GM19324 (cell line): Measurements from ENCODE around the gene SDR9C7.
"Not testable (repeated sequence)": the region's sequence is repeated elsewhere in the genome, so short reads cannot be mapped to it uniquely, and the experiment has no call there.

Source experiments
- ATAC-seq: cut with Tn5 transposase; IDR thresholded peaks from one replicate; pipeline ENCODE4 v1.9.1; 2021; ENCODE audit warnings: mild to moderate bottlenecking, moderate library complexity; ENCODE audit not compliant: unreplicated experiment, low FRiP score

The SDR9C7 gene

DNA sequence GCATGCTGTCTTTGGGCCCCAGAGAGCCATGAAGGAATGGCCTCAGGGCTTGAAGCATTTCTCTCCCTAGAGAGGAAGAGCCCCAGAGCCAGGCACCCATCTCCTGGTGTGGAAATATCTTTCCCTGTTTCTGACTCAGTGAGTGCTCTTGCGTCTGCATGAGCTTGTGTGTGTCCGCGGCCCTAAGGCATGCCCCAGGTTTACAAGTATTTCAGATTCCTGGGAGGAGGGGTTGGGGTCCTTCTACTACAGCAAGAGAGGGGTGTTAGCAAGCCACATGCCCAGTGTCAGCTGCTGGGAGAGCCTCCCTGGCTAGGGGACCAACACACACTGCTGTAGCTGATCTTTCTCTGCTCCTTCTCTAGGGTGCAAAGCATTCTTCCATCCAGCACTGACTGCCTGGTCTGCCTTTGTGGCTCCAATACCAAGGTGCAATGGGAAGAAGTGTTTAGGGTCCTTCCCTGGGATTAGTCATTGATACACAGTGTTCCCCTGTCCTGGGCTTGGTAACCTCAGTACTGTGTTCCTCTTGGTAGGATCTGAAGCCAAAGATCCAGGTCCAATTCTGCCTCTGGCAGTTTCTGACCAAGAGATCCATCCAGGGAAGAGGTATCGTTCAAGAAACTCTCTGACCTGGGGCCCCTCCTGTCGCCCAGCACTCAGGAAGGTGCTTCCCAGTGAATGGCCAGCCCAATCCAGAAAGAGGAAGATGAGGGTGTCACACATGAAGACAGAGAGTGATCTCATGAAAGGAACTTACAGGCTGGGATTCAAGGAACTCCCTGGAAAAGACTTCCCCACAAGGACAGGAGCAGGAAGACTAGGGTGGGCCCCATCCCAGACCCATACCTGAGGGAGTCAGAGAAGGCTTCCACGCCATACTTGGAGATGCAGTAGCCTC lies 20.1 kb upstream of the SDR9C7 start:
- no peak for ATAC-seq

- ATAC-seq, result no peak
Observed at GRCh38 chr12:56953314-56953713, 19.1 kb upstream of the SDR9C7 start.

- ATAC-seq, result no peak
Observed at GRCh38 chr12:56951582-56952339, 17.6 kb upstream of the SDR9C7 start.

GRCh38 chr12:56948881-56949280 lies 14.7 kb upstream of the SDR9C7 start:
- no peak for ATAC-seq

DNA sequence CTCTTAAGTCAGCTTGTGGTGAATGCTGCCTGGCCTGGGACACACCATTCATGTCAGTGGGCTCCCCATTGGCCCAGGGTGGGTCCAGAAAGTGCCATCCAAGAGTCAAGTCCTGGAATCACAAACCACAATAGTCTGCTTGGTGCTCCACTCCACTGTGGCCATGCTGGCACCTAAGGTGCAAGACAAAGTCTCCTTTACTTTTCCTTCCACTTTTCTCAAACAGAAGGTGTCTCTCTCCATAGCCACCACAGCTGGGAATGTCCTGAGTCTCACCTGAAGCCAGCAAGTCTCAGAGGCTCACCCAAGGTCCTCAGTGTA lies 14.2 kb upstream of the SDR9C7 start:
- ATAC-seq, result no peak

DNA sequence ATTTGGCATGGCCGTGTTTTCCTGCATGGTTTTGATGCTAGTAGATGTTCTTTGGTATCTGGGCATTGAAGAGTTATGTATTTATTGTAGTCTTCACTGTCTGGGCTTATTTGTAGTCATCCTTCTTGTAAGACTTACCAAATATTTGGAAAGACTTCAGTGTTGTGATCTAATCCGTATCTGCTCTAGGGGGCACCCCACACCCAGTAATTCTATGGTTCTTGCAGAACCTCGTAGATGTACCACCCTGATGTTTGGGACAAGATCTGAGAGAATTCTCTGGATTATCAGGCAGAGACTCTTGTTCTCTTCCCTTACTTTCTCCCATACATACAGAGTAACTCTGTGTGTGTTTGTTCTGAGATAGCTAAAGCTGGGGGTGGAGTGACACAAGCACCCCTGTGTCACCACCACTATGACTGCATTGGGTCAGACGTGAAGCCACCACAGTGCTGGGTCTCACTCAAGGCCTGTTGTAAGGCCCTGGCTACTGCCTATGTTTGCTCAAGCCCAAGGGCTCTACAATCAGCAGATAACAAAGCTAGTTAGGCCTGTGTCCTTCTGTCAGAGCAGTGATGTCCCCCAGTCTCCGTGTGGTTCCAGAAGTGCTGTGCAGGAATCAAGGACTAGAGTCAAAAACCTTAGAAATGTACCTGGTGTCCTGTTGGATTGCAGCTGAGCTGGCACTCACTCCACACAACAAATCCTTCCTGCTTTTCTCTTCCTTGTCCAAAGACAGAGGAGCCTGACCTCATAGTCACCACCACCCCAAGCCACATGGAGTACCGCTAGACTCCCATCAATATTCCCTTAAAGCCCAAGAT lies 13.6 kb upstream of the SDR9C7 start:
- no peak for ATAC-seq

DNA sequence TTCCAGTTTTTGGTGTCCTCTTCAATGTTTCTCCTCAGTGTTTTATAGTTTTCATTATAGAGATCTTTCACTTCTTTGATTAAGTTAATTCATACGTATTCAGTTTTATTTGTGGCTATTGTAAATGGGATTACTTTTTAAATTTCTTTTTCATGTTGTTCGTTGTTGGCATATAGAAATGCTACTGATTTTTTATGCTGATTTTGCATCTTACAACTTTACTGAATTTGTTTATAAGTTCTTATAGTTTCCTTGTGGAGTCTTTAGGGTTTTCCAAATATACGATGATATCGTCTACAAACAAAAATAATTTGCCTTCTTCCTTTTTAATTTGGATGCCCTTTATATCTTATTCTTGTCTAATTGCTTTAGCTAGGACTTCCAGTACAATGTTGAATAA lies 9.7 kb upstream of the SDR9C7 start:
- ATAC-seq, result no peak

DNA sequence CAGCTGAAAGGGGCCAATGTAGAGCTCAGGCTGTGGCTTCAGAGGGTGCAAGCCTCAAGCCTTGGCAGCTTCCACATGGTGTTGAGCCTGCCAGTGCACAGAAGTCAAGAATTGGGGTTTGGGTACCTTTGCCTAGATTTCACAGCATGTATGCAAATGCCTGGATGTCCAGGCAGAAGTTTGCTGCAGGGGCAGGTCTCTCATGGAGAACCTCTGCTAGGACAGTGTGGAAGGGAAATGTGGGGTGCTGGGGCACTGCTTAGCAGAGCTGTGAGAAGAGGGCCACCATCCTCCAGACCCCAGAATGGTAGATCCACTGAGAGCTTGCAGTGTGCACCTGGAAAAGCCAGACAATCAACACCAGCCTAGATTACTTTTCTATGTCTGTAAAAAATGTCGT lies 9.2 kb upstream of the SDR9C7 start:
- ATAC-seq, result not testable (repeated sequence)

- no peak for ATAC-seq
Observed at GRCh38 chr12:56941299-56942017, 7.2 kb upstream of the SDR9C7 start.

DNA sequence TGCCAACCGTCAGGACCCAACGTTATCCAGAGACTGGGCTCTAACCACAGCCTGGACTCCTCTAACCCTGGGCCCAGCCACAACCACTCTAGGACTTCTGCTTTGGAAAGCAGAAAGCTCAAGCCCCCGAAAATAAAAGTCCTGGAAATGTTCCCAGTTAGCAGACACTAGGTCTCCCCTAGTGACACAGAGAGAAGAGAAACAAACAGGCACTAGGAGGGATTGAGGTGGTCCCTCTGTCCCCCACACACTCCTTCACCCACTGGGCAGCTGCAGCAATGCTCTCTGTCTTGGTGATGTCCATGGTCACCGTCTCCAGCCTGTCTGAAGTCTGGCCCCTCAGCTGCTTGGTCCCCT lies 6.7 kb upstream of the SDR9C7 start:
- not testable (repeated sequence) for ATAC-seq

- ATAC-seq, result no peak
Observed at GRCh38 chr12:56935752-56936151, 1.5 kb upstream of the SDR9C7 start.

DNA sequence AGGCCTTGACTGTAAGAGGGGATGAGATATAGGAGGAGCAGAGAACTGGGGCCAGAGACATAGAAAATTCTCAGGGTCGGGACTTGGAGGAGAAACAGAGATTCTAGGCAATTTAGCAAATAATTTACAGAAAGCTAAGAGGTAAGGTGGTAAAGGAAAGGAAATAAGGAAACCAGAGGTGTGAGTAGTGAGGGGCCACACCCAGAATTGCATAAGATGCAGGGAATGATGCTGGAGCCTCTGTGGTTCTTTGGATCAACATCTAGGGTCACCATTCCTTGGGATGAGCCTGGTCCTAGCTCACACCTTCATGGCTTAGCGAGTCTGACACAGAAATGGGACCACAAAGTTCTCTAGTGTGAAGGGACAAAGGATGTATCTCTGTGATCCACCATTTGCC lies 949 bp upstream of the SDR9C7 start:
- no peak for ATAC-seq

DNA sequence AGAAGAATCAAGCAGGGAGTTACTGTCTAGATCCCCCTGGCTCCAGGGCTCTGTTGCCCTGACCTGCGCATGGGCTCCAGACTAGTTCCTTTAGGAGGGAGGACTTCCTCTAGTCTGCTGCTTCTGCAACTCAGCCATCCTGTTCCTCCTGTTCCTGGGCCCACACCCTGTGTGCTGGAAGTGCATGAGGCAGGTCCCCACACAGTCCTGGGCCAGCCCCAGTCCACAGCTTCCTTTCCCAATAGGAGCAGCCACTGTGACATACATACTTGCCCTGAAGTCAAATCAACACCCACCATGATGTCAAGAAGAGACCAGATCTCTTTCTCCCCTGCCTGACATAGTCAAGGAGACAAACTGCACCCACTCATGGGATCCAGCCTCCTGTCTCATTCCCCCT lies 1.3 kb downstream of the SDR9C7 start:
- ATAC-seq, result no peak

DNA sequence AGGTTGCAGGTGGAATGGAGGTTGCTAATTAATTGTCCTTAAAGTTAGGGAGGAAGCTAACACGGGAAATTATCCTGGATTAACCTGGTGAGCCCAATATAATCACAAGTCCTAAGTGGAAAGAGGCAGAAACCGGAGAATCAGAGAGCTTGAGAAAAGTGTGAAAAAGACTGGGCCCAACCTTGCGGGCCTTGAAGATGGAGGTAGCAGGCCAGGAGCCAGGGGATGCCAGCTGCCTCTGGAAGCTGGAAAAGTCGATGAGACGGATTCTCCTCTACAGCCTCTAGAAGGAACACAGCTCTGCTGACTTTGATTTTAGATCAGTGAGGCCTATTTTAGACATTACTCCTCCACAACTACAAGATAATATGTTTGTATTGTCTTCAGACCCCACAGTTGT lies 2.1 kb downstream of the SDR9C7 start:
- no peak for ATAC-seq

DNA sequence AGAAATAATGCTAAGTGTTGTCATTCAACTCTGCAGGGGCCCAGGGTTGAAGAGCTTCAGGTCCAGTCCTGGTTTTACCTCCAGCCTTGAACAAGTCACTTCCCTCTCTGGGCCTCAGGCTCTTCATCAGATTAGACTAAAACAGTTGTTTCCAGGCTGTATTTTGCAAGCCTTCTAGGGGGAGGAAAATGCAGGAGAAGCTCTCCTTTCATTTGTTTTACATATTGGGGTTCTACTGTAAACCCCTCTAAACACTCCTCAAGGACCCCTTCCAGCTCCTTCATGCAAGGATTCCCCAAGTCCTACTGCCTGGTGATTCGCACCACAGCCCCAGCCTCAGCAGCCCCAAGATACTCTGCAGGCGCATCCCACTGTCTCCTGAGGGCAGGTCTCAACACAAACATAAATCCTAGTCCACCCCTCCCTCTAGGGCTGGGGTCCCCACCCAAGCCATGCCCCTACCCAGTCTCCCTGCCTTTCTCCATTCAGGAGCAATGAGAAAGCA lies 2.7 kb downstream of the SDR9C7 start:
- ATAC-seq, result no peak

GRCh38 chr12:56930241-56930640 lies 4.0 kb downstream of the SDR9C7 start:
- no peak for ATAC-seq

DNA sequence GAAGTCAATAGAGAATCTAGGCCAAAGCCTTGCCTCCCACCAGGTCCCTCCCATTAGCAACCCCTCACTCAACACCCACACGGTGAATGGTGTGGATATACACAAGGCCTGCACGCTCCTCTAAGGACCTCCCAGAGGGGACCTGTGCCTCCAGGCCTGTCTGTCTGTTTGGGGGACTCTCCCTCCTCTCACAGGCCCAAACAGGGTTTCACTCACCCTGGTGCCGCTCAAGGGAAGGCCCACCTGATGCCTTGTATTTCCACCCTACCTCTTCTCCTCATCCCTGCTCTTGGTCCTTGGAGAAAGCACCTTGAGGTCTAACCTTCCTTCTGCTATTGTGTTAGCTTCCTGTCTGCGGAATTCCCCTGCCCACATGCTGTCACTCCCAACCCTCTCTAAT lies 4.4 kb downstream of the SDR9C7 start:
- ATAC-seq, result no peak

DNA sequence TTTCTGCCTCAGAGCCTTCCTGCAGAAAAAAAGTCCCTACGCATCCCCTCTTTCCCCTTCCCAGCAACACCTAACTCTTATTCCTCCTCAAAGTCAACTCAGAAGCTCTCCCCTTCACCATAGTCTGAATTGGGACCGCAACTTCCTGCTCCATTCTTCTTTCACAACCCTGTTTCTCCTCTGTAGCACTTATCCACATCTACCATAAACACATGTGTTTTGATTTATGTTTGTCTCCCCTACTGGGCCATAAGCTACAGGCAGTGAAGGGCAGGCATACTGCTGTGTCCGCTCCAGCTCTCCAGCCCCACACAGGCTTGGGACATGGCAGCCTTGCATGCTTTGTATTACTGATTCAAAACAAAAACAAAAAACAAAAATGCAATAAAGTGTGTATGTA lies 5.9 kb downstream of the SDR9C7 start:
- no peak for ATAC-seq

- ATAC-seq, result no peak
Observed at GRCh38 chr12:56927281-56927680, 6.9 kb downstream of the SDR9C7 start.

DNA sequence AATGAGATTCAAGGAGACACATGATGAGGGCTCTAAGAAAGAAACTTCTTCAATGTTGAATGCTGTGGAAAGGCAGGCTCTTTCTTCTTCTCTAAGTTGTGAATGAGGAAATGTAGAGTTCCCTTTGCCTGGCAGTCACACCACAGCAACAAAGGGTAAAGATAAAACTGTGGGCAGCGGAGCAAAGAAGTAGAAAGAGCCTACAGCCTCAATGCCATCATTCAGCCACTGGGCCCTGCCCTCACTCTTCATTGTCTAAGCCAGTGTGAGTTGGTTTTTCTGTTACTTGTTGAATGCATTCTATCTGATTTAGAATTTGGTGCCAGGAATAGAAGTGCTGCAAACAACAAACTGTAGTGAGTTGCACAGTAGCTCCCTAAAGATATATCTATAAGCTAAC lies 12.2 kb downstream of the SDR9C7 start:
- no peak for ATAC-seq
